Activated CD8-positive, alpha-beta T cell treated with anti-CD3 and anti-CD28 coated beads for 36 hours (primary cell): ENCODE data around the gene TMEM165. TPM values are rescaled to one million over a fixed set of nuclear protein-coding genes. Genes with fewer than 3 reads are reported as not detected.

Experiments
- ATAC-seq: fragments of 200-7000 bp; cut with Tn5 transposase; one replicate; pipeline ENCODE4 v1.10.0; 2021; ENCODE audit warnings: mild to moderate bottlenecking, moderate library complexity
- CTCF ChIA-PET: fragments of 350-600 bp; sonication (Branson Sonifier 250); formaldehyde crosslinking; loops from one replicate; lab custom pipeline; 2021; ENCODE audit warnings: antibody characterized with exemption; lab: Charles Lee
- POLR2A ChIA-PET: fragments of 350-600 bp; sonication (Branson Sonifier 250); formaldehyde crosslinking; loops from one replicate; lab custom pipeline; 2021; ENCODE audit warnings: antibody characterized with exemption; lab: Charles Lee
- DNase-seq: peaks from one replicate; pipeline ENCODE4 v3.0.0-alpha.2; 2020
- H3K27ac Mint-ChIP-seq: one replicate; pipeline ENCODE4 v1.8.0; 2021; ENCODE audit warnings: mild to moderate bottlenecking, mixed read lengths
- H3K27me3 Mint-ChIP-seq: one replicate; pipeline ENCODE4 v1.8.0; 2021; ENCODE audit warnings: mixed read lengths
- H3K36me3 Mint-ChIP-seq: one replicate; pipeline ENCODE4 v1.8.0; 2021; ENCODE audit warnings: low read depth, mixed read lengths
- H3K4me1 Mint-ChIP-seq: one replicate; pipeline ENCODE4 v1.8.0; 2021; ENCODE audit warnings: low read depth, mixed read lengths
- H3K4me3 Mint-ChIP-seq: one replicate; pipeline ENCODE4 v1.8.0; 2021; ENCODE audit warnings: mild to moderate bottlenecking, moderate library complexity, mixed read lengths
- H3K9me3 Mint-ChIP-seq: one replicate; pipeline ENCODE4 v1.8.0; 2021; ENCODE audit warnings: mixed read lengths
- intact Hi-C: fragments of 100-400 bp; cut with micrococcal nuclease; formaldehyde crosslinking; loops from one replicate; pipeline ENCODE4 v1.10.0; 2022
- total RNA-seq, 2 experiments: library from RNA; stranded (reverse); gene quantifications; one replicate each; pipeline ENCODE4 v1.2.3, GENCODE V29; 2021
- TF ChIP-seq, protein P1 (sequence below): fragments of 200-600 bp; IDR thresholded peaks from one replicate; pipeline ENCODE4 v1.8.0; 2022; ENCODE audit warnings: antibody characterized with exemption, mild to moderate bottlenecking

TMEM165 gene
- total RNA-seq, 2 experiments from 2014 or later = 46.6 to 46.9 TPM

- ATAC-seq (no peak), DNase-seq (no peak)
- TF ChIP-seq, protein P1, sequence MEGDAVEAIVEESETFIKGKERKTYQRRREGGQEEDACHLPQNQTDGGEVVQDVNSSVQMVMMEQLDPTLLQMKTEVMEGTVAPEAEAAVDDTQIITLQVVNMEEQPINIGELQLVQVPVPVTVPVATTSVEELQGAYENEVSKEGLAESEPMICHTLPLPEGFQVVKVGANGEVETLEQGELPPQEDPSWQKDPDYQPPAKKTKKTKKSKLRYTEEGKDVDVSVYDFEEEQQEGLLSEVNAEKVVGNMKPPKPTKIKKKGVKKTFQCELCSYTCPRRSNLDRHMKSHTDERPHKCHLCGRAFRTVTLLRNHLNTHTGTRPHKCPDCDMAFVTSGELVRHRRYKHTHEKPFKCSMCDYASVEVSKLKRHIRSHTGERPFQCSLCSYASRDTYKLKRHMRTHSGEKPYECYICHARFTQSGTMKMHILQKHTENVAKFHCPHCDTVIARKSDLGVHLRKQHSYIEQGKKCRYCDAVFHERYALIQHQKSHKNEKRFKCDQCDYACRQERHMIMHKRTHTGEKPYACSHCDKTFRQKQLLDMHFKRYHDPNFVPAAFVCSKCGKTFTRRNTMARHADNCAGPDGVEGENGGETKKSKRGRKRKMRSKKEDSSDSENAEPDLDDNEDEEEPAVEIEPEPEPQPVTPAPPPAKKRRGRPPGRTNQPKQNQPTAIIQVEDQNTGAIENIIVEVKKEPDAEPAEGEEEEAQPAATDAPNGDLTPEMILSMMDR = no peak
- Mint-ChIP-seq H3K4me3 (no peak overlapping the region), H3K27ac (no peak overlapping the region), H3K36me3 (no peaks in the 10 kb centered on the region), H3K27me3 (peaks cover 3% of the 10 kb centered on the region), H3K9me3 (no peaks in the 10 kb centered on the region), H3K4me1 (peaks cover 26% of the 10 kb centered on the region)
- intact Hi-C loops = no loop called here
- ChIA-PET CTCF (interaction anchor here (1.2 to 1.3 kb wide), 2 partner anchors 9 to 40 kb away, joined by 4 to 5 read pairs; partner anchors contain the start of gene SRD5A3), POLR2A (no interaction called here)
These were observed 9.7 kb upstream of the TMEM165 start for GRCh38 chr4:55386073-55386472.

- H3K9me3 Mint-ChIP-seq = no peaks in the 10 kb centered on the region
- CTCF ChIA-PET = interaction anchor here (1.2 to 1.3 kb wide), 2 partner anchors 10 to 41 kb away, joined by 4 to 5 read pairs; partner anchors contain the start of gene SRD5A3
- peak; percentile 30 for ATAC-seq
- H3K27me3 Mint-ChIP-seq = peaks cover 3% of the 10 kb centered on the region
- POLR2A ChIA-PET = no interaction called here
- TF ChIP-seq, protein P1 = no peak
- no peaks in the 10 kb centered on the region for H3K36me3 Mint-ChIP-seq
- intact Hi-C loops = no loop called here
- no peak overlapping the region for H3K27ac Mint-ChIP-seq
- H3K4me3 Mint-ChIP-seq = no peak overlapping the region
- no peak for DNase-seq
- H3K4me1 Mint-ChIP-seq = peaks cover 26% of the 10 kb centered on the region
These were observed 8.9 kb upstream of the TMEM165 start for GRCh38 chr4:55386840-55387239.

DNA sequence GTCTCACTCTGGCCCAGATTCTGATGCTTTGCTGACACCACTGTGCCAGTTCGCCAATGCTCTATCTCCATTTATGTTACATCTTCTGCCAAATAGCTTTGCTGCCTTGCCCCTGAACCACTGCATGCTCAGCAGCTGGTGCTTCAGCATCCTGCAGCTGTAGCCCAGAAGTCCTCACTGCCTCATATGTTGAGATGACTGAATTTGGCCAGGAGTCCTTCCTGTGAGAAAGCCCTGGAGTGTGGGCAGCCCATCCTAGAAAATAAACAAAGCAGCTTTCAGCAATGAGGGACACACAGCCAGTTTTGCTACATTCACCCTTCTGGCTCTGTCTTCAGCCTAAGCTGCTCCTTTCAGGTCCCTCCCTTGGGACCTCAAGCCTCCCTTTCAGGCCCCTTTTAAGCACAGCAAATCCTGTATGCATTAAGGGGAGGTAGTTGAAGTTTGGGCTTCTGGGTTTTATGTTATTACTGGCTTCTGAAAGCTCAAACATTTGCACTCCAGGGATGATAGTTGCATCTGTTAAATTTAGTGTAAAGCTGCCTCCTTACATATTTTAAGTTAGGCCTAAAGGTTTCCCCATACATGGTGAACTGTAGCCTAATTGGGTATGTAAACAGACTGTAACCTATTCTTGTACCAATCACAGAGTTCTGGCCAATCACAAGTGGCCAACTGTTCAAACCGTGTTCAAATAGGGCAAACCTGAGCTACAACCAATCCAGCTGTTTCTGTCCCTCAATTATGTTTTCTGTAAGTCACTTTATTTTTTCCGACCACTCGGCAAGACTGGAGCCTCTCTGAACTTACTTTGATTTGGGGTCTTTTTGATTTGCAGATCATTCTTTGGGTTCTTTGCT, 2.1 kb upstream of the TMEM165 start:
- Mint-ChIP-seq H3K4me3 (no peak overlapping the region), H3K27me3 (peaks cover 3% of the 10 kb centered on the region), H3K36me3 (peaks cover 19% of the 10 kb centered on the region), H3K4me1 (peaks cover 25% of the 10 kb centered on the region), H3K27ac (no peak overlapping the region), H3K9me3 (no peaks in the 10 kb centered on the region)
- DNase-seq (no peak), ATAC-seq (no peak)
- intact Hi-C loops = loop anchor here (2.0 kb wide), 1 partner anchor 47 kb away; the partner anchor contains the start of gene SRD5A3
- TF ChIP-seq, protein P1 = no peak
- ChIA-PET CTCF (interaction anchor here (0.6 to 2.8 kb wide), 3 partner anchors 9 to 47 kb away, joined by 3 to 28 read pairs (median 3); partner anchors contain the start of gene SRD5A3), POLR2A (interaction anchor here (0.6 to 1.5 kb wide), 3 partner anchors 9 to 486 kb away, joined by 3 read pairs; no protein-coding TSS in a partner anchor)

DNA sequence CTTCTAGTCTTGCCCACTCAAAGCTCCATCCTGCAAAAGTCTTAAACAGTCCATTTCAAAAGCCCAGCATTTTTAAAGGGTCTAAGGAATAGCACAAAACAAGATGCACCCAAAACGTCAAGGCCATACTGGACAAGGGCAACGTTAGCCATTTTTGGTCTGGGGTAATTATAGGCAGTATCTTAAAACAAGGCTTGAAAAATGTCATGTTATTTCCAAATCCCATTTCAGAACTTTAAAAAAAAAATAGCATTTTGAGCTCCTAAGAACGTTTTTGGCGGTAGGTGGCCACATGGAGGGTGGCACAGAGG, 584 bp upstream of the TMEM165 start:
- H3K9me3 Mint-ChIP-seq = no peaks in the 10 kb centered on the region
- CTCF ChIA-PET = interaction anchor here (0.6 to 2.8 kb wide), 9 partner anchors 10 to 646 kb away, joined by 3 to 28 read pairs (median 4); partner anchors contain the start of gene SRD5A3
- peak overlapping the region; percentile 95 for H3K4me3 Mint-ChIP-seq

More for the DNA sequence above, 584 bp upstream of the TMEM165 start:
- POLR2A ChIA-PET = interaction anchor here (0.6 to 1.9 kb wide), 6 partner anchors 14 to 168 kb away, joined by 3 to 10 read pairs (median 6); partner anchors contain the start of gene SRD5A3
- TF ChIP-seq, protein P1 = no peak
- intact Hi-C loops = loop anchor here (2.0 kb wide), 1 partner anchor 48 kb away; the partner anchor contains the start of gene SRD5A3
- peaks cover 32% of the 10 kb centered on the region for H3K4me1 Mint-ChIP-seq
- DNase-seq = no peak
- H3K27me3 Mint-ChIP-seq = peaks cover 1% of the 10 kb centered on the region
- no peak for ATAC-seq
- H3K27ac Mint-ChIP-seq = peak overlapping the region; percentile 95
- H3K36me3 Mint-ChIP-seq = peaks cover 23% of the 10 kb centered on the region
